Muscle layer of colon (tissue), 2 donors: Measurements from ENCODE around the gene ABCC9.
"Not testable (repeated sequence)": the region's sequence is repeated elsewhere in the genome, so short reads cannot be mapped to it uniquely, and the experiment has no call there.

Experiments used
- H3K27ac ChIP-seq: one replicate; pipeline ENCODE4 v1.7.0; 2013; ENCODE audit warnings: low read depth, mild to moderate bottlenecking, low read length, moderate library complexity
- H3K27me3 ChIP-seq, 2 donors: one replicate each; pipeline ENCODE4 v1.7.0; 2013; ENCODE audit warnings: low read length in 2 of 2, mild to moderate bottlenecking in 2 of 2; ENCODE audit not compliant: insufficient read depth in 2 of 2, control insufficient read depth in 1 of 2
- H3K36me3 ChIP-seq: one replicate; pipeline ENCODE4 v1.7.0; 2013; ENCODE audit warnings: mild to moderate bottlenecking, low read length; ENCODE audit not compliant: insufficient read depth
- H3K4me1 ChIP-seq: one replicate; pipeline ENCODE4 v1.7.0; 2013; ENCODE audit warnings: mild to moderate bottlenecking, low read length; ENCODE audit not compliant: insufficient read depth
- H3K4me3 ChIP-seq, 2 donors: one replicate each; pipeline ENCODE4 v1.7.0; 2013; ENCODE audit warnings: low read length in 2 of 2, low read depth in 1 of 2, mild to moderate bottlenecking in 1 of 2, moderate library complexity in 1 of 2
- H3K9ac ChIP-seq: one replicate; pipeline ENCODE4 v1.7.0; 2013; ENCODE audit warnings: low read length
- H3K9me3 ChIP-seq: one replicate; pipeline ENCODE4 v1.7.0; 2013; ENCODE audit warnings: mild to moderate bottlenecking, low read length
- donor health status: abdominal sarcoma.
- donor health status: Adenocarcinoma of cecum.

ABCC9 gene

GRCh38 chr12:21933656-21934055 is 7.6 kb downstream of the ABCC9 start:
- H3K9ac ChIP-seq = no peak overlapping the region
- H3K4me1 ChIP-seq = peaks cover 2% of the 10 kb centered on the region
- peaks cover 11% of the 10 kb centered on the region for H3K36me3 ChIP-seq
- H3K4me3 ChIP-seq = no peak overlapping the region
- no peaks in the 10 kb centered on the region for H3K9me3 ChIP-seq
- no peak overlapping the region for H3K27ac ChIP-seq
- no peaks in the 10 kb centered on the region for H3K27me3 ChIP-seq

DNA sequence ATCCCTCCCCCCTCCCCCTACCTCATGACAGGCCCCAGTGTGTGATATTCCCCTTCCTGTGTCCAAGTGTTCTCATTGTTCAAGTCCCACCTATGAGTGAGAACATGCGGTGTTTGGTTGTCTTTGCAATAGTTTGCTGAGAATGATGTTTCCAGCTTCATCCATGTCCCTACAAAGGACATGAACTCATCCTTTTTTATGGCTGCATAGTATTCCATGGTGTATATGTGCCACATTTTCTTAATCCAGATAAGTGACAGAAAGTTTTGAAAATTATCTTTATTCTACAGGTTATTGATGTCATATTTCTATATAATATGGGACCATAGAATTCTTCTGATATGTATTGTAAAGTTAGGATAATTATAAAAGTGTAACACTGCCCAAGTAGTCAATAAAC is 11.3 kb downstream of the ABCC9 start:
- H3K9me3 ChIP-seq, H3K36me3 ChIP-seq, H3K27ac ChIP-seq, H3K4me3 ChIP-seq, H3K4me1 ChIP-seq, H3K9ac ChIP-seq, H3K27me3 ChIP-seq: not testable (repeated sequence)

GRCh38 chr12:21925296-21925913 is 15.8 kb downstream of the ABCC9 start:
- no peaks in the 10 kb centered on the region for H3K4me1 ChIP-seq
- H3K27ac ChIP-seq = no peak overlapping the region
- H3K9ac ChIP-seq = no peak overlapping the region
- H3K9me3 ChIP-seq = no peaks in the 10 kb centered on the region
- H3K4me3 ChIP-seq = no peak overlapping the region
- no peaks in the 10 kb centered on the region for H3K36me3 ChIP-seq
- H3K27me3 ChIP-seq = no peaks in the 10 kb centered on the region

- no peak overlapping the region for H3K27ac ChIP-seq
- H3K36me3 ChIP-seq = no peaks in the 10 kb centered on the region
- no peaks in the 10 kb centered on the region for H3K27me3 ChIP-seq
- H3K4me3 ChIP-seq = no peak overlapping the region
- no peaks in the 10 kb centered on the region for H3K4me1 ChIP-seq
- no peak overlapping the region for H3K9ac ChIP-seq
- H3K9me3 ChIP-seq = no peaks in the 10 kb centered on the region
Measured at GRCh38 chr12:21921436-21921835, 19.8 kb downstream of the ABCC9 start.

- no peak overlapping the region for H3K27ac ChIP-seq
- H3K27me3 ChIP-seq = no peaks in the 10 kb centered on the region
- no peaks in the 10 kb centered on the region for H3K36me3 ChIP-seq
- H3K4me1 ChIP-seq = no peaks in the 10 kb centered on the region
- H3K9ac ChIP-seq = no peak overlapping the region
- H3K4me3 ChIP-seq = no peak overlapping the region
- no peaks in the 10 kb centered on the region for H3K9me3 ChIP-seq
Measured at GRCh38 chr12:21918456-21918855, 22.8 kb downstream of the ABCC9 start.

DNA sequence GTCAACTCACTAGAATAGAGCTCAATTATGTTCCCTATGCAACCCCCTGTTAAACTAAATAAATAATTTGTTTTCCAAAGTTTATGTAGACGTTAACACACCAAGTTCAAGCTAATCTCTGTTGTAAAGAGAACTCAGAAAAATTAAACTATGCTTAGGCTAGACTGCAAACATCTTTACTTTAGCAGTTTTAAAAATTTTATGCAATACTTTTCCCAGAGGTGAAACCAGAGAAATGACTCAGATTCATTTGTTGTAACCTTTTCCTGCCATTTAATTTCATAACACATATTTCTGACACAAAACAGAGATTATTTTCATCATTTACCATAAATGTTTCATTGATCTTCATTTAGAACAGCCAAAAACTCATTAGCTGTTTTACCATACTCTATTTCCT is 27.4 kb downstream of the ABCC9 start:
- H3K27me3 ChIP-seq = no peaks in the 10 kb centered on the region
- H3K27ac ChIP-seq = no peak overlapping the region
- no peak overlapping the region for H3K4me3 ChIP-seq
- no peaks in the 10 kb centered on the region for H3K4me1 ChIP-seq
- no peaks in the 10 kb centered on the region for H3K9me3 ChIP-seq
- no peak overlapping the region for H3K9ac ChIP-seq
- peaks cover under 1% of the 10 kb centered on the region for H3K36me3 ChIP-seq

- Histone ChIP-seq H3K9ac (no peak overlapping the region), H3K4me1 (no peaks in the 10 kb centered on the region), H3K9me3 (no peaks in the 10 kb centered on the region), H3K36me3 (peaks cover 4% of the 10 kb centered on the region), H3K4me3 (no peak overlapping the region), H3K27me3 (no peaks in the 10 kb centered on the region), H3K27ac (no peak overlapping the region)
Measured at GRCh38 chr12:21912318-21912717, 28.9 kb downstream of the ABCC9 start.

GRCh38 chr12:21911832-21912231 is 29.4 kb downstream of the ABCC9 start:
- Histone ChIP-seq H3K27ac (no peak overlapping the region), H3K9me3 (no peaks in the 10 kb centered on the region), H3K4me3 (no peak overlapping the region), H3K27me3 (no peaks in the 10 kb centered on the region), H3K9ac (no peak overlapping the region), H3K4me1 (no peaks in the 10 kb centered on the region), H3K36me3 (peaks cover 4% of the 10 kb centered on the region)

DNA sequence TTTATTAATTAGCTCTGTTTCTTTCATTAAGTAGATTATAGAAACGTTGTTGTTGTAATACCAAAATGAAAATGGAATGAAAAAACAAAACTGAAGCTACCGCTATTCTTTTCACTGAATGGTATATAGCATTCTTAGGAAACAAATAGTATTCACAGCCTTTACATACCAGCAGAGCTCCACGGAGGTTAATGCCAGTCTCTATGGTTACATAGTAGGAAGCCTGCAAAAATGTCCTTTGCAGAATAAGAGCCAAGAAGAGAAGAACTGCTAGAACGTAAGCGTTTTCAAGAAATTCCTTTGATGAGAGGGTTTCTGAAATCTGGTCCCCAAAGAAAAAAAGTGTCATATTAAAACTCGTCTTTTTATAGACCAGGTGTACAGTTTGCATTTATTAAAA is 30.6 kb downstream of the ABCC9 start:
- no peaks in the 10 kb centered on the region for H3K9me3 ChIP-seq
- H3K9ac ChIP-seq = no peak overlapping the region
- no peaks in the 10 kb centered on the region for H3K4me1 ChIP-seq
- no peaks in the 10 kb centered on the region for H3K27me3 ChIP-seq
- peaks cover 4% of the 10 kb centered on the region for H3K36me3 ChIP-seq
- no peak overlapping the region for H3K27ac ChIP-seq
- H3K4me3 ChIP-seq = no peak overlapping the region

- no peak overlapping the region for H3K27ac ChIP-seq
- peaks cover 4% of the 10 kb centered on the region for H3K36me3 ChIP-seq
- no peak overlapping the region for H3K9ac ChIP-seq
- no peak overlapping the region for H3K4me3 ChIP-seq
- H3K4me1 ChIP-seq = no peaks in the 10 kb centered on the region
- H3K27me3 ChIP-seq = no peaks in the 10 kb centered on the region
- no peaks in the 10 kb centered on the region for H3K9me3 ChIP-seq
Measured at GRCh38 chr12:21907948-21908837, 33.0 kb downstream of the ABCC9 start.

DNA sequence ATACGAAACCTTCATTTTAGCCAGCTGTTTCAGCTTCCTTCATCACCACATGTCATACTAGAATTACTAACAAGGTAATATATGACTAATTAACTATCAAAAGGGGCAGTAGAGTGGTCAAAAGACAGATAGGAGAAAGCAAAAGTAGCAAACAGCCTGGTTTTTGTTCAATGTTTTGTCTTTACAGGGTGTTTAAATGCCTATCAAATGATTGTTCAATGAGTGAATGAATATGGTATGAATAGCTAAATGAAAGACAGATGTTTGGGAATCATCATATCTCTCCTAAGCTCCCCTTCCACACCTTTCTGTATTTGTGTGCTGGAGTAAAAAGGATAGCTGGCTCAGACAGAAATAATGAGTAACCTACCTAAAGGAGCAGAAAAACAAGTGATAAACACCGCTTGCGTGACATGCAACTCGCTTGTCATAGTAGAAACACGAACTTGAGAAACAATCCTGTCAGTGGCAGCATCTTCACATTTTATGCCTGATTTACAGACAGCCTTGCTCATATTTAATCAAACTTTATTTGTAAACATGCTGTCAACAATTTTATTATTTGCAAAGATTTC is 34.2 kb downstream of the ABCC9 start:
- H3K4me3 ChIP-seq = no peak overlapping the region
- H3K9me3 ChIP-seq = no peaks in the 10 kb centered on the region
- H3K36me3 ChIP-seq = peaks cover 4% of the 10 kb centered on the region
- no peaks in the 10 kb centered on the region for H3K27me3 ChIP-seq
- H3K27ac ChIP-seq = no peak overlapping the region
- H3K4me1 ChIP-seq = no peaks in the 10 kb centered on the region
- H3K9ac ChIP-seq = no peak overlapping the region
